K562 (cell line): Measurements from ENCODE around the gene PPA2. TPM values are rescaled to one million over a fixed set of nuclear protein-coding genes. Genes with fewer than 3 reads are reported as not detected.
"Not testable (repeated sequence)": the region's sequence is repeated elsewhere in the genome, so short reads cannot be mapped to it uniquely, and the experiment has no call there.

ENCODE experiments used
- ATAC-seq: fragments of 200-7000 bp; cut with Tn5 transposase; 3 replicates; pipeline ENCODE4 v1.9.1; 2020; ENCODE audit warnings: moderate library complexity
- BruUV-seq: library from RNA; stranded (reverse); fragments of 400-500 nt; replicated peaks from 2 replicates; lab custom pipeline; 2021; lab: Mats Ljungman, UMichigan
- CTCF ChIA-PET: fragments of 300-600 bp; formaldehyde crosslinking; extraction: SDS; loops from one replicate; lab custom pipeline; 2021; ENCODE audit warnings: low intra/inter-chr PET ratio; lab: Yijun Ruan, JAX
- POLR2A ChIA-PET: fragments of 300-600, 350-650 bp; sonication (Branson Sonifier 250); formaldehyde crosslinking; extraction: SDS; loops from one replicate; lab custom pipeline; 2021; ENCODE audit warnings: antibody characterized with exemption, inconsistent platforms; lab: Yijun Ruan, JAX
- DNase-seq, 4 experiments: peaks; one replicate each; pipeline versions ENCODE4 v3.0.0 to v3.0.0-alpha.2; 2011 to 2018; ENCODE audit warnings: low spot score in 3 of 4, mixed read lengths in 3 of 4; ENCODE audit errors: extremely low read depth in 1 of 4
- FAIRE-seq: peaks from 2 replicates; lab custom pipeline; 2011; peaks lifted over from hg19 to GRCh38; lab: Jason Lieb, UNC
- H2AFZ ChIP-seq: 2 replicates; pipeline ENCODE4 v1.6.0; 2011; ENCODE audit warnings: low read depth, low read length, control low read depth, inconsistent platforms
- H3K27ac ChIP-seq: fragments of 200-600 bp; 3 replicates; pipeline ENCODE4 v1.8.0; 2011; ENCODE audit warnings: low read depth, mild to moderate bottlenecking, control low read depth, inconsistent platforms, low read length, moderate library complexity, mixed read lengths; ENCODE audit errors: extremely low read depth
- H3K27me3 ChIP-seq, 2 experiments: fragments of 300-600 bp in 1 of 2; 2 replicates in 1 of 2; 3 replicates in 1 of 2; pipeline versions ENCODE4 v1.6.0 to v1.8.0; 2011; ENCODE audit warnings: inconsistent platforms in 2 of 2, low read length in 2 of 2, mild to moderate bottlenecking in 1 of 2, mixed read lengths in 1 of 2, moderate library complexity in 1 of 2; ENCODE audit not compliant: control insufficient read depth in 2 of 2, insufficient read depth in 2 of 2
- H3K36me3 ChIP-seq: fragments of 300-600 bp; 3 replicates; pipeline ENCODE4 v1.8.0; 2011; ENCODE audit warnings: mild to moderate bottlenecking, low read length, inconsistent platforms; ENCODE audit not compliant: control insufficient read depth, insufficient read depth
- H3K4me1 ChIP-seq, 2 experiments: fragments of 200-600 bp in 1 of 2; replicated peaks in 1 of 2; 2 replicates in 1 of 2; 3 replicates in 1 of 2; pipeline versions ENCODE4 v1.5.1 to v1.8.0; 2011; ENCODE audit warnings: inconsistent platforms in 2 of 2, low read length in 2 of 2, mild to moderate bottlenecking in 1 of 2, mixed read lengths in 1 of 2, moderate library complexity in 1 of 2; ENCODE audit not compliant: control insufficient read depth in 2 of 2, insufficient read depth in 2 of 2
- H3K4me2 ChIP-seq: 2 replicates; pipeline ENCODE4 v1.6.1; 2011; ENCODE audit warnings: low read length, control low read depth, inconsistent platforms, mixed read lengths; ENCODE audit not compliant: insufficient read depth
- H3K4me3 ChIP-seq: fragments of 200-600 bp; sonication (generic), shearing (Covaris generic); 2 replicates; pipeline ENCODE4 v1.5.1; 2016; ENCODE audit warnings: control low read depth, inconsistent platforms
- H3K79me2 ChIP-seq: fragments of 200-600 bp; 3 replicates; pipeline ENCODE4 v1.8.0; 2011; ENCODE audit warnings: low read length, inconsistent platforms; ENCODE audit not compliant: control insufficient read depth, insufficient read depth
- H3K9ac ChIP-seq, 2 experiments: 2 replicates each; pipeline versions ENCODE4 v1.6.0 to v1.6.1; 2011; ENCODE audit warnings: low read depth in 2 of 2, low read length in 2 of 2, control low read depth in 1 of 2, inconsistent platforms in 1 of 2, mild to moderate bottlenecking in 1 of 2, mixed read lengths in 1 of 2; ENCODE audit not compliant: insufficient read depth in 1 of 2
- H3K9me1 ChIP-seq: one replicate; pipeline ENCODE4 v1.6.0; 2011; ENCODE audit warnings: inconsistent platforms, mild to moderate bottlenecking, low read length, moderate library complexity; ENCODE audit not compliant: control insufficient read depth, insufficient read depth
- H3K9me3 ChIP-seq: replicated peaks from 2 replicates; pipeline ENCODE4 v1.5.1; 2011; ENCODE audit warnings: low read depth, low read length, inconsistent platforms; ENCODE audit not compliant: control insufficient read depth, insufficient read depth
- H4K20me1 ChIP-seq: replicated peaks from 2 replicates; pipeline ENCODE4 v1.6.1; 2011; ENCODE audit warnings: low read length, inconsistent platforms, mixed read lengths; ENCODE audit not compliant: control insufficient read depth, insufficient read depth
- CBX3 ChIP-seq, 2 experiments: IDR thresholded peaks; 1 replicate in 1 of 2; 2 replicates in 1 of 2; pipeline ENCODE4 v1.6.1; 2012; ENCODE audit warnings: inconsistent platforms in 2 of 2, low read length in 2 of 2, borderline replicate concordance in 1 of 2, control low read depth in 1 of 2
- TRIM24 ChIP-seq, 2 experiments: fragments of 450-650 bp; IDR thresholded peaks; 2 replicates each; pipeline ENCODE4 v1.6.1; 2016
- ZNF445 ChIP-seq: fragments of 250-450 bp; sonication (Bioruptor Pico); IDR thresholded peaks from 2 replicates; pipeline ENCODE4 v1.4.0; 2020; ENCODE audit warnings: low read depth, mild to moderate bottlenecking, moderate library complexity
- ZNF766 ChIP-seq: fragments of 200-800 bp; sonication (Bioruptor generic); conservative IDR thresholded peaks from 2 replicates; pipeline ENCODE4 v1.6.1; 2016; ENCODE audit warnings: missing genetic modification characterization, missing compliant biosample characterization
- WGBS: fragments of 100-300 bp; shearing (Covaris generic); methylation state at CpG from one replicate; pipeline ENCODE4 v1.1.6; 2016; ENCODE audit warnings: low coverage, mixed read lengths; ENCODE audit not compliant: insufficient coverage; ENCODE audit errors: missing lambda C conversion rate; 5-methylcytosine and 5-hydroxymethylcytosine counted together
- in situ Hi-C: fragments of 300-500 bp; cut with MboI; formaldehyde crosslinking; loops from 4 replicates; pipeline ENCODE4 v1.15.0; 2018; ENCODE audit warnings: inconsistent platforms, mixed read lengths
- intact Hi-C: fragments of 100-400 bp; cut with micrococcal nuclease; formaldehyde crosslinking; loops from 2 replicates; pipeline ENCODE4 v1.14.2; 2022
- polyA plus RNA-seq, 8 experiments: library from polyadenylated mRNA; depleted of rRNA in 4 of 8; stranded (reverse) in 5 of 8; unstranded in 3 of 8; fragments of >200 nt; fragmentation: Nextera tagmentation in 2 of 8; fragmentation: Illumina TruSeq in 1 of 8; extraction: Ambion mirVana in 2 of 8; extraction: Trizol in 1 of 8; gene quantifications; 2 replicates each; pipeline versions ENCODE4 v1.2.1 to v1.2.3, GENCODE V29; 2011 to 2014; ENCODE audit warnings: inconsistent platforms in 1 of 8, missing spikeins in 1 of 8
- total RNA-seq, 7 experiments: library from RNA; depleted of rRNA in 6 of 7; stranded (reverse); fragments of >200 nt in 6 of 7; fragmentation: Illumina TruSeq in 2 of 7; extraction: Trizol in 2 of 7; gene quantifications; 2 replicates each; pipeline versions ENCODE4 v1.2.1 to v1.2.3, GENCODE V29; 2011 to 2021; ENCODE audit warnings: low replicate concordance in 1 of 7

PPA2 gene
- total and polyA plus RNA-seq, 9 of the 15 experiments (the other 6 are each of a cell fraction or from before 2014, with no cell fraction given) = 48.3 to 190 (median 109) TPM

- 0 out of 3 replicates have a peak, but pooled peaks of 1 of the 2 experiments have one; percentile 14 for TF ChIP-seq CBX3 (IDR thresholded peaks at IDR 0.05; ENCODE audit: borderline replicate concordance in 1 of 2, low read length in 2 of 2)
- TF ChIP-seq ZNF445 = peak; percentile 82
- TF ChIP-seq ZNF766 (CRISPR knock-in tag) = peak; percentile 79
- TF ChIP-seq TRIM24 (IDR thresholded peaks at IDR 0.05) = peak; percentile 15 to 45; a peak in 1 of 4 replicates
- TF ChIP-seq, all 486 proteins: peak for 4; not testable (repeated sequence) for 482
- DNase-seq, BruUV-seq, H3K27ac ChIP-seq, H3K9ac ChIP-seq, H2AFZ ChIP-seq, CTCF ChIA-PET, H3K9me1 ChIP-seq, ATAC-seq, H4K20me1 ChIP-seq, H3K4me3 ChIP-seq, H3K4me2 ChIP-seq, intact Hi-C loops, in situ Hi-C loops, FAIRE-seq, H3K27me3 ChIP-seq: not testable (repeated sequence)
- Histone ChIP-seq H3K9me3 (peaks cover 26% of the 10 kb centered on the region), H3K36me3 (peaks cover 45% of the 10 kb centered on the region; the same call in 2 of the 3 replicates), H3K79me2 (peaks cover 55% of the 10 kb centered on the region), H3K4me1 (peaks cover 0 to 20% of the 10 kb centered on the region in 2 experiments; a peak in 3 of 5 replicates)
- 76% methylated on average over 2 of the region's 2 CpGs for WGBS
- POLR2A ChIA-PET = interaction anchor here (0.9 to 1.4 kb wide), 2 partner anchors 8 to 9 kb away, joined by 3 to 7 read pairs; partner anchors contain the start of gene PPA2
Measured at GRCh38 chr4:105464563-105464962, 9.3 kb downstream of the PPA2 start.

DNA sequence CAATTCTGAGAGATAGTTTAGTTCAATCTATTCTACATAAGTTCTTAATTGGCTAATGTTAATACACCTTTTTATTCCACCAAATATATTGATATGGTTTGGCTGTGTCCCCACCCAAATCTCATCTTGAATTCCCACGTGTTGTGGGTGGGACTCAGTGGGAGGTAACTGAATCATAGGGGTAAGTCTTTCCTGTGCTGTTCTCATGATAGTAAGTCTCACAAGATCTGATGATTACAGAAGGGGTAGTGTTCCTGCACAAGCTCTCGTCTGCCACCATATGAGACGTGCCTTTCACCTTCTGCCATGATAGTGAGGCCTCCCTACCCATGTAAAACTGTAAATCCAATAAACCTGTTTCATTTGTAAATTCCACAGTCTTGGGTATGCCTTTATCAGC lies 11.3 kb downstream of the PPA2 start:
- in situ Hi-C loops (no loop called here), intact Hi-C loops (no loop called here)
- DNase-seq (peak in 1 of 4 experiments; percentile 25), ATAC-seq (no peak), FAIRE-seq (no peak)
- Histone ChIP-seq H3K79me2 (peaks cover 45% of the 10 kb centered on the region), H3K4me3 (no peak overlapping the region), H2AFZ (no peak overlapping the region), H3K4me2 (no peak overlapping the region), H3K4me1 (peaks cover 0 to 20% of the 10 kb centered on the region in 2 experiments; a peak in 3 of 5 replicates), H3K9me1 (no peaks in the 10 kb centered on the region), H3K27ac (peak overlapping the region; percentile 89; the same call in 2 of the 3 replicates), H3K9ac (no peak overlapping the region), H4K20me1 (no peaks in the 10 kb centered on the region), H3K36me3 (peaks cover 31% of the 10 kb centered on the region; the same call in 2 of the 3 replicates), H3K27me3 (no peaks in the 10 kb centered on the region), H3K9me3 (peaks cover 22% of the 10 kb centered on the region)
- 59% methylated on average over 3 of the region's 3 CpGs for WGBS
- CTCF ChIA-PET = no interaction called here
- POLR2A ChIA-PET = interaction anchor here (1.1 kb wide), 1 partner anchor 10 kb away, joined by 3 read pairs; no protein-coding TSS in a partner anchor
- BruUV-seq = no TSS peak
